RPMI7951 (cell line): ENCODE data around the gene KCNC4. TPM values are rescaled to one million over a fixed set of nuclear protein-coding genes. Genes with fewer than 3 reads are reported as not detected.

Source experiments
- DNase-seq: peaks from one replicate; pipeline ENCODE4 v3.0.0-alpha.2; 2012; ENCODE audit warnings: low read depth
- total RNA-seq: library from RNA; depleted of rRNA; stranded (reverse); fragments of >200 nt; shearing (Covaris generic); gene quantifications from 2 replicates; pipeline ENCODE4 v1.2.3, GENCODE V29; 2014

KCNC4 gene
- total RNA-seq, 1 experiment from 2014 or later = 0.84 TPM

- no peak for DNase-seq
These were observed 1.5 kb downstream of the KCNC4 start for GRCh38 chr1:110211496-110212168.

- no peak for DNase-seq
These were observed 2.3 kb downstream of the KCNC4 start for GRCh38 chr1:110212169-110213142.

GRCh38 chr1:110213143-110213540 lies 3.0 kb downstream of the KCNC4 start:
- no peak for DNase-seq

- DNase-seq = no peak
These were observed 4.6 kb downstream of the KCNC4 start for GRCh38 chr1:110214454-110215404.

GRCh38 chr1:110215621-110216515 lies 5.8 kb downstream of the KCNC4 start:
- DNase-seq = no peak

GRCh38 chr1:110216844-110217444 lies 6.8 kb downstream of the KCNC4 start:
- no peak for DNase-seq

GRCh38 chr1:110218137-110218536 lies 8.0 kb downstream of the KCNC4 start:
- DNase-seq = no peak

GRCh38 chr1:110218739-110219138 lies 8.6 kb downstream of the KCNC4 start:
- no peak for DNase-seq

GRCh38 chr1:110220324-110220723 lies 10.2 kb downstream of the KCNC4 start:
- no peak for DNase-seq

GRCh38 chr1:110221119-110221518 lies 11.0 kb downstream of the KCNC4 start:
- no peak for DNase-seq

- no peak for DNase-seq
These were observed 13.0 kb downstream of the KCNC4 start for GRCh38 chr1:110223127-110223526.

GRCh38 chr1:110223581-110223980 lies 13.5 kb downstream of the KCNC4 start:
- DNase-seq = no peak

- DNase-seq = no peak
These were observed 14.3 kb downstream of the KCNC4 start for GRCh38 chr1:110224240-110224995.

- DNase-seq = no peak
These were observed 15.1 kb downstream of the KCNC4 start for GRCh38 chr1:110225212-110225611.

- DNase-seq = no peak
These were observed 15.8 kb downstream of the KCNC4 start for GRCh38 chr1:110225756-110226404.

- no peak for DNase-seq
These were observed 17.7 kb downstream of the KCNC4 start for GRCh38 chr1:110227774-110228173.

- no peak for DNase-seq
These were observed 18.3 kb downstream of the KCNC4 start for GRCh38 chr1:110228381-110228780.

- DNase-seq = no peak
These were observed 18.8 kb downstream of the KCNC4 start for GRCh38 chr1:110228869-110229268.
